B cell (primary cell): ENCODE results near the gene MRPL1.

Experiments used
- EZH2 ChIP-seq: IDR thresholded peaks from 2 replicates; pipeline ENCODE4 v1.6.1; 2012; ENCODE audit warnings: borderline replicate concordance, low read depth, mild to moderate bottlenecking, moderate library complexity, low read length; ENCODE audit not compliant: insufficient read depth, poor library complexity, severe bottlenecking
- TF ChIP-seq, protein P1 (sequence below): fragments of 200-600 bp; IDR thresholded peaks from one replicate; pipeline ENCODE4 v1.8.0; 2022; ENCODE audit warnings: antibody characterized with exemption, mild to moderate bottlenecking

DNA sequence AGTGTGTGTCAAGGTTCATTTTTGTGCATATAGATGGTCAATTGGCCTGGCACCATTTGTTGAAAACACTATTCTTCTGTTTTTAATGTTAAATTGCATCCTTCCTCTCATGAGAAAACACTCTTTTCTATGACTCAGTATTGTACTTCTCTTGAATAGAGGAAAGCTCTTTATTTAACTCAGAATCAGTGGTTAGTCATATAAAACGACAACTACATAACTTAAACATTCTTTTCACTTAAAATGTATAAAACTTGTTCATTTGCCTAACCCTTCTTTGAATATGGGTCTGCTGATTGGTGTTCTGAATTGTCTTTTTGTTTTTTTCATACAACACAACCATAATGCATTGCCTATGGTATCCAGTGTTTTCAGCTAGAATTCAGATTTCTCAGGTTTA is 17.2 kb upstream of the MRPL1 start:
- TF ChIP-seq, protein P1, sequence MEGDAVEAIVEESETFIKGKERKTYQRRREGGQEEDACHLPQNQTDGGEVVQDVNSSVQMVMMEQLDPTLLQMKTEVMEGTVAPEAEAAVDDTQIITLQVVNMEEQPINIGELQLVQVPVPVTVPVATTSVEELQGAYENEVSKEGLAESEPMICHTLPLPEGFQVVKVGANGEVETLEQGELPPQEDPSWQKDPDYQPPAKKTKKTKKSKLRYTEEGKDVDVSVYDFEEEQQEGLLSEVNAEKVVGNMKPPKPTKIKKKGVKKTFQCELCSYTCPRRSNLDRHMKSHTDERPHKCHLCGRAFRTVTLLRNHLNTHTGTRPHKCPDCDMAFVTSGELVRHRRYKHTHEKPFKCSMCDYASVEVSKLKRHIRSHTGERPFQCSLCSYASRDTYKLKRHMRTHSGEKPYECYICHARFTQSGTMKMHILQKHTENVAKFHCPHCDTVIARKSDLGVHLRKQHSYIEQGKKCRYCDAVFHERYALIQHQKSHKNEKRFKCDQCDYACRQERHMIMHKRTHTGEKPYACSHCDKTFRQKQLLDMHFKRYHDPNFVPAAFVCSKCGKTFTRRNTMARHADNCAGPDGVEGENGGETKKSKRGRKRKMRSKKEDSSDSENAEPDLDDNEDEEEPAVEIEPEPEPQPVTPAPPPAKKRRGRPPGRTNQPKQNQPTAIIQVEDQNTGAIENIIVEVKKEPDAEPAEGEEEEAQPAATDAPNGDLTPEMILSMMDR, result no peak
- TF ChIP-seq EZH2, result no peak
